GM12801 (cell line): ENCODE data around the gene HOGA1.

Experiments
- TF ChIP-seq, protein P1 (sequence below): IDR thresholded peaks from one replicate; pipeline ENCODE4 v1.5.1; 2011; ENCODE audit warnings: control low read depth; ENCODE audit not compliant: insufficient read length; ENCODE audit errors: extremely low read depth

Gene HOGA1

DNA sequence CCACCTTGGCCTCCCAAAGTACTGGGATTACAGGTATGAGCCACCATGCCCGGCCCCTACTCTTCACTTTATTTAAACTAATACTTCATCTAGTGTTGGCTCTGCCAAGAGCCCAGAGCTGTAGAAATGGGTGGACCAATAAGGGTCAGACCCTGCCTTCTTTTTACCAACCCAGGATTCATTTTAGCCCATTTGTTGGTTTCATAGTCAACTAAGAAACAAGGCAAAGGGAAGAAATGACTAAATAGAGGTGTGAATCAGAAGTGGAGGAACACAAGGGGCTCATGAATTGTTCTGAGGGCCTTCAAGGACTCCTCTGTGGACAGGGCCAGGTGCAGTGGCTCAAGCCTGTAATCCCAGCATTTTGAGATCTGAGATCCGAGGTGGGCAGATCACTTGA, 10.5 kb upstream of the HOGA1 start:
- TF ChIP-seq, protein P1, sequence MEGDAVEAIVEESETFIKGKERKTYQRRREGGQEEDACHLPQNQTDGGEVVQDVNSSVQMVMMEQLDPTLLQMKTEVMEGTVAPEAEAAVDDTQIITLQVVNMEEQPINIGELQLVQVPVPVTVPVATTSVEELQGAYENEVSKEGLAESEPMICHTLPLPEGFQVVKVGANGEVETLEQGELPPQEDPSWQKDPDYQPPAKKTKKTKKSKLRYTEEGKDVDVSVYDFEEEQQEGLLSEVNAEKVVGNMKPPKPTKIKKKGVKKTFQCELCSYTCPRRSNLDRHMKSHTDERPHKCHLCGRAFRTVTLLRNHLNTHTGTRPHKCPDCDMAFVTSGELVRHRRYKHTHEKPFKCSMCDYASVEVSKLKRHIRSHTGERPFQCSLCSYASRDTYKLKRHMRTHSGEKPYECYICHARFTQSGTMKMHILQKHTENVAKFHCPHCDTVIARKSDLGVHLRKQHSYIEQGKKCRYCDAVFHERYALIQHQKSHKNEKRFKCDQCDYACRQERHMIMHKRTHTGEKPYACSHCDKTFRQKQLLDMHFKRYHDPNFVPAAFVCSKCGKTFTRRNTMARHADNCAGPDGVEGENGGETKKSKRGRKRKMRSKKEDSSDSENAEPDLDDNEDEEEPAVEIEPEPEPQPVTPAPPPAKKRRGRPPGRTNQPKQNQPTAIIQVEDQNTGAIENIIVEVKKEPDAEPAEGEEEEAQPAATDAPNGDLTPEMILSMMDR, result no peak

DNA sequence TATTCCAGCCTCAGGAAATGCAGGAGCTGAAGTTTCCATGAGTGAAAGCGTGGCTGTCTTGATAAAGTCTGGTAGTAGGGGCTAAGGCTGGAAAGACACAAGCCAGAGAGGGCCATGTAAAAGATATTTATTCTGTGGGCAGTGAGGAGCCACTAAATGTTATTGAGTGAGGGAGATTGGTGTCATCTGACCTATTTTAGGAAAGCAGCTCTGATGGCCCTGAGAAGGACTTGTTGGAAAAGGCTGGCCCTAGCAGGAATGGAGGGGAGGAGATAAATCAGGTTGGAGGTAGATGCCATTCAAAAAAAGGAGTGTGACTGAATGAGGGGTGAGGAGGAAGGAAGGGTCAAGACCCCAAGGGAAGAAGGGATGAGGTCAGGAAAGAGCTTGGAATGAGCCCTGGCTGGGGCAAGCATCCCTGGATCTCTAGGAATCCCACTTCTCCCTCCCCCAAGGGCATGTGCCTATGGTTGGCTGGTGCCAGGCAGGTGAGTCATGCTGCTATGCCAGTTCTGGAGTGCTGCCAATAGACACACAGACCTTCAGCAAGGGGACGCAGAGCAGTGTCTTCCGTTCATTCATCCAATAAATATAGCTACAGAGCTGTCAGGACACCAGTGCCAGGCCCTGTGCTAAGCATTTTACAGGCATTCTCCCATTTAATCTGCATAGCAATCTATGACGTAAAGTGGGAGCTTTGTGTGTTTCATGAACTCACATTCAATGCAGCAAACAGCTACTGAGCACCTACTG, 9.6 kb upstream of the HOGA1 start:
- TF ChIP-seq, protein P1, result no peak

DNA sequence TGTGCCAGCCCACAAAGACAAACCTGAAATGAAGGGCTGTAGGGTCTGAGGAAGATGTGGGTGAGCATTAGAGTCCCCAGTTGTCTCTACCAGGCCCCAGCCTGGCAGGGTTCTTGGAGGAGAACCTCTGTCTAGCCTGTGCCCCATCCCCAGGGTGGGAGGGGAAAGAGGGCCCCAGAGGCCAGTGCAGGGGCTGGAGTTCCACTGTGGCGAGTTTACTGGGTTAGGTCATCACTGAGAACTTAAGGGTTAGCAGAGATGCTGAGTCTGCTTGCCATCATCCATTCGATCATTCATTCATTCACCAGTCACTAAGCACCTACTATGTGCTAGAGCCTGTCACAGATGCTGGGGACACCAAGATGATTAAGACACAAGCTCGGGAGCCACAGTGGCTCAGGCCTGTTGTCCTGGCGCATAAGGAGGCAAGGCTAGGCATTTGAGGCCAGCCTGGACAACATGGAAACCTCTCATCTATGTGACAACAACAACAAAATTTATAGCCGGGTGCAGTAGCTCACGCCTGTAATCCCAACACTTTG, 9.0 kb upstream of the HOGA1 start:
- TF ChIP-seq, protein P1, result no peak

GRCh38 chr10:97577701-97578100, 6.5 kb upstream of the HOGA1 start:
- TF ChIP-seq, protein P1, result no peak

DNA sequence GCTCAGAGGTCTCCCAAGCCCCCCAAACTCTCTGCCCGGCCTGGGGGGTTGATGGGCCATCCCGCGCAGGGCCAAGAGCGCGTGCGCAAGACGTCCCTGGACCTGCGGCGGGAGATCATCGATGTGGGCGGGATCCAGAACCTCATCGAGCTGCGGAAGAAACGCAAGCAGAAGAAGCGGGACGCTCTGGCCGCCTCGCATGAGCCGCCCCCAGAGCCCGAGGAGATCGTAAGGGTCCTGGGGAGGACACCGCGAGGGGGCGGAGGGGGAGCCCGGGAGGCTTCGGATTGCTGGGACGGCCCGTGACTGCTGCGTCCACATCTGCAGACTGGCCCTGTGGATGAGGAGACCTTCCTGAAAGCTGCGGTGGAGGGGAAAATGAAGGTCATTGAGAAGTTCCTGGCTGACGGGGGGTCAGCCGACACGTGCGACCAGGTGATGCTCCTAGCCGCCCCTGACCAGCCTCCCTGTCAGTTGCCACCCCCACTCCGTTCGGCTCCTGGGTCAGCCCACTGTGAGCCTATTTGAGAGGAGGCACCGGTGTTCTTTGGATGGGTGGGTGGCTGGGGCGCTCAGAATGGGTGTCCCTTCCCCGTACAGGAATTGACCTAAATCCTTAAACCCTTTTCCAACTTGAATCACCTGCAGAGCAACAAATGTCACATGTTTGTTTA, 5.9 kb upstream of the HOGA1 start:
- TF ChIP-seq, protein P1, result no peak

- TF ChIP-seq, protein P1, result no peak
These were observed 3.5 kb upstream of the HOGA1 start for GRCh38 chr10:97580421-97581367.

DNA sequence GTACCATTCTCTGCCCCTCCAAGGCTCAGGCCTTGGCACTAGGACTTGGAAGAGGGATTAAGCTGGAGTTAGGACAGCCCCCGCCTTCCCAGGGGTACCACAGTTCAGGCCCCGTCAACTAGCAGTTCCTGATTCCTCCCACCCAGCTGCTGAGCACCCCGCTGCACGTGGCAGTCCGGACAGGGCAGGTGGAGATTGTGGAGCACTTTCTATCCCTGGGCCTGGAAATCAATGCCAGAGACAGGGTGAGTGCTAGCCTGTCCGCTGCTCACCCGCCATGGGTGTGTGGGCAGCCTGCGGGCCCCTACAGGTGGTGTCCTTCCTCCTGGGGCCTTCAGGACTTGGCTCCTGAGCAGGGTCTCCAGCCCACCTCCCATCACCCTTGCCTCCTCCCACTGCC, 2.0 kb upstream of the HOGA1 start:
- TF ChIP-seq, protein P1, result no peak
